ENCODE measurements around the gene MAGED1. TPM values are rescaled to one million over a fixed set of nuclear protein-coding genes. Genes with fewer than 3 reads are reported as not detected.

MAGED1 gene
- total RNA-seq, 1 experiment from 2014 or later: 128 TPM

DNA sequence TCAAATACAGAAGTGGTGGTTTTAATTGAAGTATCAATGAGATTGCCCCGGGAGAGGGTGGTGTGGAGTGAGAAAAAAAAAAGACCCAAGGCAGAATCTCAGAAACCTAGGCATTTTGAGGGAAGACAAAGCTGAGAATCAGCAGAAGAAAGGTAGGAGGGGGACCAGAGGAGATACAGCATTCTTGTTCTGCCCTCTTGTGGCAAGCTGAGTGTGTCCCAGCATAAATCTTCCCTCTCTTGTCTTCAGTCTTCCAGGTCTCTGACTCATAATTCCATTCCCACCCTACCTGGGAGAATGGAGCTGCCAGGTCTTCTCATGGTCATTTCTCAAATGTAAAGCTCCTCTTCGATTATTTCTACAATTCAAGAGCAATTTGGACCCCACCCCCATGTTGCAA is 32.7 kb upstream of the MAGED1 start:
- TF ChIP-seq, protein P1, sequence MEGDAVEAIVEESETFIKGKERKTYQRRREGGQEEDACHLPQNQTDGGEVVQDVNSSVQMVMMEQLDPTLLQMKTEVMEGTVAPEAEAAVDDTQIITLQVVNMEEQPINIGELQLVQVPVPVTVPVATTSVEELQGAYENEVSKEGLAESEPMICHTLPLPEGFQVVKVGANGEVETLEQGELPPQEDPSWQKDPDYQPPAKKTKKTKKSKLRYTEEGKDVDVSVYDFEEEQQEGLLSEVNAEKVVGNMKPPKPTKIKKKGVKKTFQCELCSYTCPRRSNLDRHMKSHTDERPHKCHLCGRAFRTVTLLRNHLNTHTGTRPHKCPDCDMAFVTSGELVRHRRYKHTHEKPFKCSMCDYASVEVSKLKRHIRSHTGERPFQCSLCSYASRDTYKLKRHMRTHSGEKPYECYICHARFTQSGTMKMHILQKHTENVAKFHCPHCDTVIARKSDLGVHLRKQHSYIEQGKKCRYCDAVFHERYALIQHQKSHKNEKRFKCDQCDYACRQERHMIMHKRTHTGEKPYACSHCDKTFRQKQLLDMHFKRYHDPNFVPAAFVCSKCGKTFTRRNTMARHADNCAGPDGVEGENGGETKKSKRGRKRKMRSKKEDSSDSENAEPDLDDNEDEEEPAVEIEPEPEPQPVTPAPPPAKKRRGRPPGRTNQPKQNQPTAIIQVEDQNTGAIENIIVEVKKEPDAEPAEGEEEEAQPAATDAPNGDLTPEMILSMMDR (conservative IDR thresholded peaks at IDR 0.05; ENCODE audit: low read depth, low read length): peak; percentile 66
- TF ChIP-seq EZH2 (IDR thresholded peaks at IDR 0.05; ENCODE audit: low read length, unreplicated experiment): no peak
- Histone ChIP-seq H3K79me2 (ENCODE audit: low read length) (no peaks in the 10 kb centered on the region), H3K36me3 (ENCODE audit: low read depth, low read length) (no peaks in the 10 kb centered on the region; the same call in 1 of the 2 replicates), H4K20me1 (ENCODE audit: low read length) (no peaks in the 10 kb centered on the region), H3K9ac (ENCODE audit: low read length) (no peak overlapping the region), H2AFZ (ENCODE audit: low read length) (no peak overlapping the region), H3K27ac (ENCODE audit: low read length) (no peak overlapping the region), H3F3A (ENCODE audit: low read length, unreplicated experiment) (no peaks in the 10 kb centered on the region), H3K4me2 (ENCODE audit: low read length) (no peak overlapping the region), H3K4me1 (ENCODE audit: insufficient read depth, low read length) (no peaks in the 10 kb centered on the region), H3K27me3 (ENCODE audit: low read length) (no peaks in the 10 kb centered on the region), H3K9me3 (ENCODE audit: low read length) (no peaks in the 10 kb centered on the region), H3K9me2 (replicated peaks; ENCODE audit: low read length) (no peaks in the 10 kb centered on the region), H3K4me3 (ENCODE audit: low read length) (no peak overlapping the region)
- ChIA-PET POLR2A (ENCODE audit: unreplicated experiment) (no interaction called here), CTCF (interaction anchor here (0.6 to 2.1 kb wide), 6 partner anchors 58 to 402 kb away, joined by 3 to 11 read pairs (median 3); no protein-coding TSS in a partner anchor)
- DNase-seq (peak; percentile 60), ATAC-seq (peak; percentile 68)
- no TSS peak for BruUV-seq (replicated peaks)
- intact Hi-C loops (cut with micrococcal nuclease): loop anchor here (1.0 kb wide), 1 partner anchor 219 kb away; no protein-coding TSS in a partner anchor

- CTCF ChIA-PET: no interaction called here
- POLR2A ChIA-PET (ENCODE audit: unreplicated experiment): no interaction called here
Measured at GRCh38 chrX:51862920-51863319, 30.5 kb upstream of the MAGED1 start.

DNA sequence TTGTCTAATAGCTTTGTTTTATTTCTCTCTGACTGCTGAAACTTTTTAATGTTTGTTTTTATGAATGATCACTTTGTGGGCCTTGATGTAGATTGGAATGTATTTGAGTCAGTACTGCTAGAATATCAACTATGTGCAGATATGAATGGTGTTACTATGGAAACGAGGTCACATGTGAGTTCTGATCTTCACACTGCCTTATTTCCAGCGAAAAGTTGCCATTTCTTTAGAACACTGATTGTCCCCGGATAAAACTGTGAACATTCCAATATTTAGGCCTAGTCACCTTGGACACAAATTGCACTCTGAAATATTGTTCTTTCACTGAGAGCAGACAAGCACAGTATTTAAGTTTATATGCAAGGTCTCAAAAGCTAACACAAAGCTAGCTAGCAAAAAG is 27.2 kb upstream of the MAGED1 start:
- Histone ChIP-seq H3K79me2 (ENCODE audit: low read length) (0 out of 2 replicates have a peak, but pooled peaks cover 12% of the 10 kb centered on the region), H3K9me3 (ENCODE audit: low read length) (no peaks in the 10 kb centered on the region), H4K20me1 (ENCODE audit: low read length) (no peaks in the 10 kb centered on the region), H3K9ac (ENCODE audit: low read length) (no peak overlapping the region), H3K4me2 (ENCODE audit: low read length) (no peak overlapping the region), H3F3A (ENCODE audit: low read length, unreplicated experiment) (no peaks in the 10 kb centered on the region), H3K4me1 (ENCODE audit: insufficient read depth, low read length) (no peaks in the 10 kb centered on the region), H3K9me2 (replicated peaks; ENCODE audit: low read length) (no peaks in the 10 kb centered on the region), H2AFZ (ENCODE audit: low read length) (no peak overlapping the region), H3K27me3 (ENCODE audit: low read length) (no peaks in the 10 kb centered on the region), H3K36me3 (ENCODE audit: low read depth, low read length) (no peaks in the 10 kb centered on the region), H3K4me3 (ENCODE audit: low read length) (no peak overlapping the region), H3K27ac (ENCODE audit: low read length) (no peak overlapping the region)
- intact Hi-C loops (cut with micrococcal nuclease): no loop called here
- DNase-seq (no peak), ATAC-seq (no peak)
- no peak for TF ChIP-seq EZH2phosphoT487 (IDR thresholded peaks at IDR 0.05; ENCODE audit: borderline replicate concordance, low read length)
- TF ChIP-seq, protein P1 (conservative IDR thresholded peaks at IDR 0.05; ENCODE audit: low read depth, low read length): no peak
- TF ChIP-seq EZH2 (IDR thresholded peaks at IDR 0.05; ENCODE audit: low read length, unreplicated experiment): no peak
- ChIA-PET POLR2A (ENCODE audit: unreplicated experiment) (no interaction called here), CTCF (interaction anchor here (0.5 kb wide), 1 partner anchor 106 kb away, joined by 3 read pairs; no protein-coding TSS in a partner anchor)
- BruUV-seq (replicated peaks): no TSS peak

More at GRCh38 chrX:51862920-51863319, 30.5 kb upstream of the MAGED1 start:
- intact Hi-C loops (cut with micrococcal nuclease): no loop called here
- Histone ChIP-seq H3K4me2 (ENCODE audit: low read length) (no peak overlapping the region), H3K9me3 (ENCODE audit: low read length) (no peaks in the 10 kb centered on the region), H2AFZ (ENCODE audit: low read length) (no peak overlapping the region), H4K20me1 (ENCODE audit: low read length) (no peaks in the 10 kb centered on the region), H3K9me2 (replicated peaks; ENCODE audit: low read length) (no peaks in the 10 kb centered on the region), H3F3A (ENCODE audit: low read length, unreplicated experiment) (no peaks in the 10 kb centered on the region), H3K79me2 (ENCODE audit: low read length) (0 out of 2 replicates have a peak, but pooled peaks cover 9% of the 10 kb centered on the region), H3K4me3 (ENCODE audit: low read length) (no peak overlapping the region), H3K36me3 (ENCODE audit: low read depth, low read length) (no peaks in the 10 kb centered on the region), H3K9ac (ENCODE audit: low read length) (no peak overlapping the region), H3K27ac (ENCODE audit: low read length) (no peak overlapping the region), H3K27me3 (ENCODE audit: low read length) (no peaks in the 10 kb centered on the region), H3K4me1 (ENCODE audit: insufficient read depth, low read length) (no peaks in the 10 kb centered on the region)
- no TSS peak for BruUV-seq (replicated peaks)
- TF ChIP-seq, protein P1 (conservative IDR thresholded peaks at IDR 0.05; ENCODE audit: low read depth, low read length): no peak
- no peak for TF ChIP-seq EZH2phosphoT487 (IDR thresholded peaks at IDR 0.05; ENCODE audit: borderline replicate concordance, low read length)
- no peak for TF ChIP-seq EZH2 (IDR thresholded peaks at IDR 0.05; ENCODE audit: low read length, unreplicated experiment)
- ATAC-seq (no peak), DNase-seq (no peak)
